MCF 10A (cell line): ENCODE data around the gene TNFSF11. TPM values are rescaled to one million over a fixed set of nuclear protein-coding genes. Genes with fewer than 3 reads are reported as not detected.

Source experiments
- BruUV-seq: library from RNA; stranded (reverse); fragments of 400-500 nt; replicated peaks from 2 replicates; lab custom pipeline; 2021; lab: Mats Ljungman, UMichigan
- CTCF ChIA-PET: fragments of 300-600 bp; sonication (Branson Sonifier 250); formaldehyde crosslinking; extraction: SDS; loops from one replicate; lab custom pipeline; 2021; ENCODE audit warnings: antibody characterized with exemption, inconsistent platforms; lab: Yijun Ruan, JAX
- POLR2A ChIA-PET: fragments of 300-600, 350-650 bp; sonication (Branson Sonifier 250); formaldehyde crosslinking; extraction: SDS; loops from one replicate; lab custom pipeline; 2020; ENCODE audit warnings: antibody characterized with exemption, inconsistent platforms; lab: Yijun Ruan, JAX
- DNase-seq: peaks from one replicate; pipeline ENCODE4 v3.0.0-alpha.2; 2018; ENCODE audit not compliant: unreplicated experiment
- H3K27ac Mint-ChIP-seq: one replicate; pipeline ENCODE4 v1.8.0; 2022; ENCODE audit warnings: mild to moderate bottlenecking, low read depth, mixed read lengths; ENCODE audit not compliant: unreplicated experiment
- H3K27me3 Mint-ChIP-seq: one replicate; pipeline ENCODE4 v1.8.0; 2022; ENCODE audit warnings: mixed read lengths; ENCODE audit not compliant: insufficient read depth, unreplicated experiment
- H3K36me3 Mint-ChIP-seq: one replicate; pipeline ENCODE4 v1.8.0; 2022; ENCODE audit warnings: mild to moderate bottlenecking, moderate library complexity, mixed read lengths; ENCODE audit not compliant: insufficient read depth, unreplicated experiment
- H3K4me1 Mint-ChIP-seq: one replicate; pipeline ENCODE4 v1.8.0; 2022; ENCODE audit warnings: mixed read lengths; ENCODE audit not compliant: insufficient read depth, unreplicated experiment
- H3K4me3 Mint-ChIP-seq: one replicate; pipeline ENCODE4 v1.8.0; 2022; ENCODE audit warnings: mild to moderate bottlenecking, moderate library complexity, mixed read lengths; ENCODE audit not compliant: unreplicated experiment
- H3K9me3 Mint-ChIP-seq: one replicate; pipeline ENCODE4 v1.8.0; 2022; ENCODE audit warnings: mixed read lengths; ENCODE audit not compliant: unreplicated experiment
- CTCF ChIP-seq: fragments of 200-600 bp; IDR thresholded peaks from one replicate; pipeline ENCODE4 v1.8.0; 2022; ENCODE audit warnings: antibody characterized with exemption, mild to moderate bottlenecking; ENCODE audit not compliant: unreplicated experiment
- intact Hi-C: fragments of 100-400 bp; cut with micrococcal nuclease; formaldehyde crosslinking; loops from 2 replicates; pipeline ENCODE4 v1.14.1; 2022
- total RNA-seq: library from RNA; stranded (reverse); gene quantifications from 2 replicates; pipeline ENCODE4 v1.2.3, GENCODE V29; 2022

Gene TNFSF11
- total RNA-seq, 1 experiment from 2014 or later, result not detected

GRCh38 chr13:42561752-42562467 lies 12.0 kb upstream of the TNFSF11 start:
- no peak for TF ChIP-seq CTCF

GRCh38 chr13:42567906-42568305 lies 6.0 kb upstream of the TNFSF11 start:
- Mint-ChIP-seq H3K4me1 (no peaks in the 10 kb centered on the region), H3K36me3 (peaks cover 7% of the 10 kb centered on the region), H3K27ac (no peak overlapping the region), H3K27me3 (no peaks in the 10 kb centered on the region), H3K9me3 (peaks cover 16% of the 10 kb centered on the region), H3K4me3 (no peak overlapping the region)
- CTCF ChIA-PET, result interaction anchor here (0.5 kb wide), 1 partner anchor 390 kb away, joined by 3 read pairs; no protein-coding TSS in a partner anchor
- intact Hi-C loops, result no loop called here
- DNase-seq, result no peak
- no TSS peak for BruUV-seq
- TF ChIP-seq CTCF, result no peak
- POLR2A ChIA-PET, result interaction anchor here (0.6 kb wide), 1 partner anchor 591 kb away, joined by 4 read pairs; no protein-coding TSS in a partner anchor

More at GRCh38 chr13:42561752-42562467, 12.0 kb upstream of the TNFSF11 start:
- no TSS peak for BruUV-seq
- intact Hi-C loops, result no loop called here
- no peaks in the 10 kb centered on the region for H3K4me1 Mint-ChIP-seq
- no peak overlapping the region for H3K4me3 Mint-ChIP-seq
- H3K27ac Mint-ChIP-seq, result no peak overlapping the region
- H3K9me3 Mint-ChIP-seq, result no peaks in the 10 kb centered on the region
- H3K27me3 Mint-ChIP-seq, result no peaks in the 10 kb centered on the region
- peaks cover 4% of the 10 kb centered on the region for H3K36me3 Mint-ChIP-seq
- CTCF ChIA-PET, result no interaction called here
- no peak for DNase-seq
- POLR2A ChIA-PET, result no interaction called here

GRCh38 chr13:42569576-42570344 lies 4.2 kb upstream of the TNFSF11 start:
- Mint-ChIP-seq H3K36me3 (peaks cover 7% of the 10 kb centered on the region), H3K9me3 (peaks cover 16% of the 10 kb centered on the region), H3K27ac (no peak overlapping the region), H3K27me3 (no peaks in the 10 kb centered on the region), H3K4me3 (no peak overlapping the region), H3K4me1 (no peaks in the 10 kb centered on the region)
- DNase-seq, result no peak
- TF ChIP-seq CTCF, result no peak
- intact Hi-C loops, result no loop called here
- ChIA-PET POLR2A (no interaction called here), CTCF (interaction anchor here (0.6 to 1.4 kb wide), 2 partner anchors 14 to 26 kb away, joined by 3 to 5 read pairs; no protein-coding TSS in a partner anchor)
- no TSS peak for BruUV-seq

- TF ChIP-seq CTCF, result no peak
- Mint-ChIP-seq H3K27ac (no peak overlapping the region), H3K27me3 (no peaks in the 10 kb centered on the region), H3K9me3 (peaks cover 16% of the 10 kb centered on the region), H3K36me3 (peaks cover 7% of the 10 kb centered on the region), H3K4me3 (no peak overlapping the region), H3K4me1 (no peaks in the 10 kb centered on the region)
- ChIA-PET CTCF (no interaction called here), POLR2A (no interaction called here)
- no TSS peak for BruUV-seq
- intact Hi-C loops, result no loop called here
- DNase-seq, result no peak
Observed at GRCh38 chr13:42571895-42572294, 2.1 kb upstream of the TNFSF11 start.
